Astrocyte of the spinal cord (primary cell): ENCODE data around the gene PLEKHA5.

Source experiments
- DNase-seq: peaks from one replicate; pipeline ENCODE4 v3.0.0; 2011; ENCODE audit warnings: low read depth, low spot score
- H3K4me3 ChIP-seq: 2 replicates; pipeline ENCODE4 v1.5.1; 2011; ENCODE audit warnings: low read depth, mild to moderate bottlenecking, low read length, moderate library complexity
- in situ Hi-C: cut with HindIII; loops from 2 replicates; pipeline ENCODE4 v1.10.0; 2017; ENCODE audit warnings: low sequenced_read_pairs
- TF ChIP-seq, protein P1 (sequence below): IDR thresholded peaks from 2 replicates; pipeline ENCODE4 v1.5.1; 2012; ENCODE audit warnings: low read depth, mild to moderate bottlenecking, low read length, inconsistent platforms

Gene PLEKHA5

DNA sequence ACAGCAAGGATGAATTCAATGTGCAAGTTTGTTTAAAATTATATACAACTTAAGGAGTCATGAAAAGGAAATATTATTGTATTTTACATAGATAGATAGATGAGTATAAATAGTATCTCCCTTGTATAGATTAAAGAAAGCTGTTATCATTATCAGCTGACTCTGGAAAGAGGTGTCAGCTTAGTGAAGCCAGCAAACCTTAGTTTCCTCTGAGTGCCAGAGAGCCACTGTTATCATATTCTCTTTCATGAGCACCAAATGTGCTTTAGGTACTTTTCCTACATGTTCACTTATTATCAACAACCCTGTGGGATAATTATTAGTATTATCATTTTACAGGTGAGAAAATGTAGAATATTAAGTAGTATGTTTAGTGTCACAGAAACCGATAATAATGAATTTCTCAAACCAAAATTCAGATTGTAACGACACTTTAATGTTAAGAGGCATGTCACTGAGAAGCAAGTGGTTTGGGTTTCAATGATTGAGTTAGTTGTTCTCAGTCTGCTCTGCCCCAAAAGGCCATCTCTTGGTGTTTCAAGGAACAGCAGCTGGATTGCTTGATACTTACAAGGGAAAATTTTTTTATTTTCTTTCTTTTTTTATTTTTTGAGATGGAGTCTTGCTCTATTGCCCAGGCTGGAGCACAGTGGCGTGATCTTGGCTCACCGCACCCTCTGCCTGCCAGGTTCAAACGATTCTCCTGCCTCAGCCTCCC is 53.7 kb downstream of the PLEKHA5 start:
- H3K4me3 ChIP-seq, result no peak overlapping the region
- TF ChIP-seq, protein P1, sequence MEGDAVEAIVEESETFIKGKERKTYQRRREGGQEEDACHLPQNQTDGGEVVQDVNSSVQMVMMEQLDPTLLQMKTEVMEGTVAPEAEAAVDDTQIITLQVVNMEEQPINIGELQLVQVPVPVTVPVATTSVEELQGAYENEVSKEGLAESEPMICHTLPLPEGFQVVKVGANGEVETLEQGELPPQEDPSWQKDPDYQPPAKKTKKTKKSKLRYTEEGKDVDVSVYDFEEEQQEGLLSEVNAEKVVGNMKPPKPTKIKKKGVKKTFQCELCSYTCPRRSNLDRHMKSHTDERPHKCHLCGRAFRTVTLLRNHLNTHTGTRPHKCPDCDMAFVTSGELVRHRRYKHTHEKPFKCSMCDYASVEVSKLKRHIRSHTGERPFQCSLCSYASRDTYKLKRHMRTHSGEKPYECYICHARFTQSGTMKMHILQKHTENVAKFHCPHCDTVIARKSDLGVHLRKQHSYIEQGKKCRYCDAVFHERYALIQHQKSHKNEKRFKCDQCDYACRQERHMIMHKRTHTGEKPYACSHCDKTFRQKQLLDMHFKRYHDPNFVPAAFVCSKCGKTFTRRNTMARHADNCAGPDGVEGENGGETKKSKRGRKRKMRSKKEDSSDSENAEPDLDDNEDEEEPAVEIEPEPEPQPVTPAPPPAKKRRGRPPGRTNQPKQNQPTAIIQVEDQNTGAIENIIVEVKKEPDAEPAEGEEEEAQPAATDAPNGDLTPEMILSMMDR, result peak; percentile 52
- peak; percentile 33 for DNase-seq
- in situ Hi-C loops, result no loop called here

DNA sequence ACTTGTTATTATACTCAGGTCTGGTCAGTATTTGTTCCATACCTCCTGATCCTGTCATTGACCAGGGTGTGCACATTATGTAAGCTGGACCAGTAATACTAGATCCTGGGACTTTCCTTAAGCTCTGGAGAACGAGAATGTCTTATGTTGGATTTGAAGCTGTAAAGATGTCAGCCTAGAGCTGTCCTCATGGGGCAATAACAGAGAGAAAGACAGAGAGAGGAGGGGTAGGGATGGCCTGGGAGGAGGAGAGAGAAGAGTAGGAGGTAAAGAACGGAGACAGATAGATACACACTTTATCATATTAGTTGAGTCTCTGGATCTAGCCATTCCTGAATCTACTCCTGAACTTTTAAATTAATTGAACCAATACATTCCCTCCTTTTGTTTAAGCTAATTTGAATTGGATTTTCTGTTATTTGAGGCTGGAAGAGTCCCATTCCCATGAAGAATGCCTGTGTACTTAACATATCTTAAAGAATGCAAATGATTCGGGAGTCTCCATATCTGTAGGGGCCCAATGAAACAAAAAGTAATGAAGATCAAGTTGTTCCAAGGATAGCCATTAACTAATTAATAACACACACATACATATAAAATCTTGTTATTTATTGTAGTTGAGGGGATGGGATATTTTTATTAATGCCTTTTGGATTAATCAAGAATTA is 55.9 kb downstream of the PLEKHA5 start:
- in situ Hi-C loops, result no loop called here
- no peak overlapping the region for H3K4me3 ChIP-seq
- DNase-seq, result no peak
- TF ChIP-seq, protein P1, result no peak

- peak; percentile 71 for DNase-seq
- in situ Hi-C loops, result no loop called here
- H3K4me3 ChIP-seq, result no peak overlapping the region
- TF ChIP-seq, protein P1, result peak; percentile 43
Measured at GRCh38 chr12:19186722-19187661, 57.5 kb downstream of the PLEKHA5 start.

DNA sequence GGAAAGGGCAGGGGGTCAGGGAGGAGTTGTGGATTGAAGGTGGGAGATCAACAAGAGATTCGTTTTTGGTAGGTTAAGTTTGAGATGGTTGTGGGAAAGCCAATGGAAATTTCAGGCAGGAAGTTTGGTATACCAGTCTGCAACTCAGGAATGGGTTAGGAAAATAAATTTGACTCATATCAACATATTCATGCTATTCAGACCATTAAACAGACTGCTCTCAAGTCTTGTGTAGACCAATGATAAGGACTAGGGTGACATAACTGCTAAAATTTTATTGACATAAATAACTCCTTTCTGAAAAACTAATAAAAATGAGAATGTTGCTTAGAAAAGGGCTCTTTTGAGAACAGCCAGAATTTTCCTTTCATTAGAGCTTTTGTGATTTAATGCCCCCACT is 60.0 kb downstream of the PLEKHA5 start:
- TF ChIP-seq, protein P1, result no peak
- H3K4me3 ChIP-seq, result no peak overlapping the region
- no peak for DNase-seq
- in situ Hi-C loops, result no loop called here

DNA sequence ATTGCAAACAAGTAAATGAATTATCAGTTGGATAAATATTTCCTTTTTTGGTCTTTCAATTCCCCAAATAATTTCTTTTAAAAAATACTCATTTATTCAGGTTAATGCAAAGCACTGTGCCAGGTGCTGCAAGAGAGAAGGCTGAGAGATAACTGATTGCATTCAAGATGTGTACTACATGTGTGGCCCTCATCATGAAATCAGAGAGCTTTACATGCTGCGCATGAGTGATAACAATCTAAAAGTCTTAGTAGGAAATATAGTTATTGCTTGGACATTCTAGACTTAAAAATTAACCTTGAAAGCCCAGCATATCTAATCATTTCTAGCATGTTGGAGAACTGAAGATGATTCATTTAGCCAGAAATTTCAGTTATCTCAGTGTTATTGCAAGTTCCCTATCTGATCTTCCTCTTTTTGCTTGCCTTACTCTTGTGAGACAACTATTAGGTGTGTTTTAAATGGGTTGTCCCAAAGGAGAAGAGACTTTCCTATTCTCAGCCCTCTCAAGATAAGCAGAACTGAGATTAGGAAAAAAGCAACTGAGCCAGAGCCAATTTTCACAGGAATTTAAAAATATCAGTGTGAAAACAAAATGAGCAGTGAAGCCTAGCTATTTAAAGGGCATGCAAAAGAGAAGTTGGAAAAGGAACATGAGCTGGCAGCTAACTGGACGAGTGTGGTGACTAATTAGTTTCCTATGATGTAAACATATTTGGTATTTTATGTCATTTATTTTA is 60.9 kb downstream of the PLEKHA5 start:
- H3K4me3 ChIP-seq, result no peak overlapping the region
- in situ Hi-C loops, result no loop called here
- TF ChIP-seq, protein P1, result no peak
- peak; percentile 48 for DNase-seq

- no peak overlapping the region for H3K4me3 ChIP-seq
- in situ Hi-C loops, result no loop called here
- TF ChIP-seq, protein P1, result no peak
- DNase-seq, result no peak
Measured at GRCh38 chr12:19191089-19191488, 61.6 kb downstream of the PLEKHA5 start.
